ENCODE results near the gene ZMAT5. TPM values are rescaled to one million over a fixed set of nuclear protein-coding genes. Genes with fewer than 3 reads are reported as not detected.

Gene ZMAT5
- total and polyA plus RNA-seq, 2 of the 13 experiments (the other 11 are each of a cell fraction or from before 2014, with no cell fraction given) = 20.7 to 27.8 TPM

- 82% methylated on average over 8 of the region's 9 CpGs for WGBS (ENCODE audit: low lambda C conversion rate)
- ATAC-seq = no peak
- Histone ChIP-seq H3K79me2 (ENCODE audit: insufficient read depth, low read length) (no peaks in the 10 kb centered on the region), H3K36me3 (replicated peaks in 1 of 2; ENCODE audit: control insufficient read depth in 1 of 2, insufficient read depth in 2 of 2, low read length in 2 of 2) (peaks cover 3 to 6% of the 10 kb centered on the region in 2 experiments; a peak in 3 of 5 replicates), H3K9me3 (ENCODE audit: low read length) (no peaks in the 10 kb centered on the region), H3K27me3 (ENCODE audit: control insufficient read depth in 1 of 2, insufficient read depth in 2 of 2, low read length in 2 of 2) (no peaks in the 10 kb centered on the region), H3K9ac (ENCODE audit: insufficient read depth, low read depth, low read length) (no peak overlapping the region), H3K27ac (ENCODE audit: extremely low read length, insufficient read depth, low read length) (no peak overlapping the region), H2AFZ (ENCODE audit: low read length) (no peak overlapping the region), H3K4me2 (ENCODE audit: low read depth, low read length) (no peak overlapping the region), H3K4me1 (ENCODE audit: insufficient read depth, low read length) (0 out of 2 replicates have a peak, but pooled peaks cover 7% of the 10 kb centered on the region), H4K20me1 (ENCODE audit: insufficient read depth, low read length) (no peaks in the 10 kb centered on the region), H3K4me3 (replicated peaks in 1 of 3; ENCODE audit: insufficient read depth in 1 of 3, low read depth in 2 of 3, low read length in 3 of 3) (no peak overlapping the region)
- FAIRE-seq = no peak
- ChIA-PET CTCF (ENCODE audit: low intra/inter-chr PET ratio, low total read pairs) (no interaction called here), POLR2A (no interaction called here)
- in situ Hi-C loops (cut with HindIII; ENCODE audit: extremely low pct_ligation_motif_present, low pct_unique_long_range_greater_than_20kb) = no loop called here
- DNase-seq (ENCODE audit: low spot score) = no peak
- TF ChIP-seq ZMYM2 (CRISPR knock-in tag; IDR thresholded peaks at IDR 0.05) (no peak), SPEN (CRISPR knock-in tag; IDR thresholded peaks at IDR 0.05; ENCODE audit: low read depth) (no peak), MEIS2 (CRISPR knock-in tag; IDR thresholded peaks at IDR 0.05) (no peak), ZSCAN12 (CRISPR knock-in tag; IDR thresholded peaks at IDR 0.05) (no peak), TARDBP (CRISPR knock-in tag; IDR thresholded peaks at IDR 0.05) (no peak)
- TF ChIP-seq, protein P1, sequence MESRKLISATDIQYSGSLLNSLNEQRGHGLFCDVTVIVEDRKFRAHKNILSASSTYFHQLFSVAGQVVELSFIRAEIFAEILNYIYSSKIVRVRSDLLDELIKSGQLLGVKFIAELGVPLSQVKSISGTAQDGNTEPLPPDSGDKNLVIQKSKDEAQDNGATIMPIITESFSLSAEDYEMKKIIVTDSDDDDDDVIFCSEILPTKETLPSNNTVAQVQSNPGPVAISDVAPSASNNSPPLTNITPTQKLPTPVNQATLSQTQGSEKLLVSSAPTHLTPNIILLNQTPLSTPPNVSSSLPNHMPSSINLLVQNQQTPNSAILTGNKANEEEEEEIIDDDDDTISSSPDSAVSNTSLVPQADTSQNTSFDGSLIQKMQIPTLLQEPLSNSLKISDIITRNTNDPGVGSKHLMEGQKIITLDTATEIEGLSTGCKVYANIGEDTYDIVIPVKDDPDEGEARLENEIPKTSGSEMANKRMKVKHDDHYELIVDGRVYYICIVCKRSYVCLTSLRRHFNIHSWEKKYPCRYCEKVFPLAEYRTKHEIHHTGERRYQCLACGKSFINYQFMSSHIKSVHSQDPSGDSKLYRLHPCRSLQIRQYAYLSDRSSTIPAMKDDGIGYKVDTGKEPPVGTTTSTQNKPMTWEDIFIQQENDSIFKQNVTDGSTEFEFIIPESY (CRISPR knock-in tag; IDR thresholded peaks at IDR 0.05) = no peak
- no TSS peak for BruUV-seq (replicated peaks)
- intact Hi-C loops (cut with micrococcal nuclease; ENCODE audit: unreplicated experiment) = no loop called here
Measured at GRCh38 chr22:29734838-29735237, 32.0 kb downstream of the ZMAT5 start.

DNA sequence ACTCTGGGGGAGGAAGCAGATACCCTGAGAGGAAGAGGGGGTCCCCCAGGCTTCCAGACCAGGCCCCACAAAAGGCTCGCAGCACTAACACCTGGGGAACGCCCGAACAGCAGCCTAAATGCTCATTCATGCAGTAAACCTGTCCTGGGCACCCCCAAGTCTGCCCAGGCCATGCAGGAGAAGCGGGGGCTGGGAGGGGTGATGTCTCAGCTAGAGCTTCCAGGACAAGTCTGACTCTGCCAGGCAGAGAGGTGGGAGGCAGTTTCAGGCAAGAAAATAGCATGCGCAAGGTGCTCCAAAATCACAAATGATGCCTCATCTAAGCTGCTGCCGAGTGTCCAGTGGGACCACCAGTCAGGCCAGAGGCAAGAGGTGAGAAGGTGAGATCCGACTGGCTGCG, 32.4 kb downstream of the ZMAT5 start:
- no peak overlapping the region for H2AFZ ChIP-seq (ENCODE audit: low read length)
- no peaks in the 10 kb centered on the region for H4K20me1 ChIP-seq (ENCODE audit: insufficient read depth, low read length)
- WGBS (ENCODE audit: low lambda C conversion rate) = 93% methylated on average over 3 of the region's 8 CpGs
- TF ChIP-seq ATM (IDR thresholded peaks at IDR 0.05; ENCODE audit: borderline replicate concordance) (no peak), ZNF746 (CRISPR knock-in tag; IDR thresholded peaks at IDR 0.05) (no peak), ZNF644 (CRISPR knock-in tag; IDR thresholded peaks at IDR 0.05; ENCODE audit: low read depth) (no peak), BRCA1 (CRISPR knock-in tag; IDR thresholded peaks at IDR 0.05) (no peak)
- DNase-seq (ENCODE audit: low spot score) (no peak), ATAC-seq (no peak), FAIRE-seq (no peak)
- H3K9ac ChIP-seq (ENCODE audit: insufficient read depth, low read depth, low read length) = no peak overlapping the region
- no peaks in the 10 kb centered on the region for H3K27me3 ChIP-seq (ENCODE audit: control insufficient read depth in 1 of 2, insufficient read depth in 2 of 2, low read length in 2 of 2)
- 0 out of 2 replicates have a peak, but pooled peaks cover 7% of the 10 kb centered on the region for H3K4me1 ChIP-seq (ENCODE audit: insufficient read depth, low read length)
- peaks cover 3 to 6% of the 10 kb centered on the region in 2 experiments; a peak in 3 of 5 replicates for H3K36me3 ChIP-seq (replicated peaks in 1 of 2; ENCODE audit: control insufficient read depth in 1 of 2, insufficient read depth in 2 of 2, low read length in 2 of 2)
- H3K4me2 ChIP-seq (ENCODE audit: low read depth, low read length) = no peak overlapping the region
- ChIA-PET CTCF (ENCODE audit: low intra/inter-chr PET ratio, low total read pairs) (no interaction called here), POLR2A (no interaction called here)
- no peaks in the 10 kb centered on the region for H3K9me3 ChIP-seq (ENCODE audit: low read length)
- no peak overlapping the region for H3K4me3 ChIP-seq (replicated peaks in 1 of 3; ENCODE audit: insufficient read depth in 1 of 3, low read depth in 2 of 3, low read length in 3 of 3)
- H3K27ac ChIP-seq (ENCODE audit: extremely low read length, insufficient read depth, low read length) = no peak overlapping the region
- no peaks in the 10 kb centered on the region for H3K79me2 ChIP-seq (ENCODE audit: insufficient read depth, low read length)
- BruUV-seq (replicated peaks) = no TSS peak
- intact Hi-C loops (cut with micrococcal nuclease; ENCODE audit: unreplicated experiment) = no loop called here
- in situ Hi-C loops (cut with HindIII; ENCODE audit: extremely low pct_ligation_motif_present, low pct_unique_long_range_greater_than_20kb) = no loop called here
